ENCODE data around the gene EEF2KMT. TPM values are rescaled to one million over a fixed set of nuclear protein-coding genes. Genes with fewer than 3 reads are reported as not detected.
"Not testable (repeated sequence)": the region's sequence is repeated elsewhere in the genome, so short reads cannot be mapped to it uniquely, and the experiment has no call there.

Gene EEF2KMT
- total RNA-seq, 1 experiment from 2014 or later: 10.4 TPM

- BruUV-seq (replicated peaks): TSS peak; percentile 66
- H3K27ac ChIP-seq; H3K9me2 ChIP-seq (ENCODE audit: insufficient read depth); CTCF ChIA-PET; H3F3A ChIP-seq (ENCODE audit: insufficient read depth, low read depth); H3K4me1 ChIP-seq (replicated peaks; ENCODE audit: insufficient read depth); H3K36me3 ChIP-seq (ENCODE audit: low read depth); H4K20me1 ChIP-seq (ENCODE audit: insufficient read depth); H3K27me3 ChIP-seq (ENCODE audit: insufficient read depth, low read depth); H3K9me3 ChIP-seq (ENCODE audit: insufficient read depth, low read depth); H3K79me2 ChIP-seq (ENCODE audit: low read depth): not testable (repeated sequence)
- intact Hi-C loops (cut with micrococcal nuclease; ENCODE audit: unreplicated experiment): loop anchor here (5.0 to 10.0 kb wide), 4 partner anchors 140 to 592 kb away; partner anchors contain the start of gene SEC14L5
- Histone ChIP-seq H2AFZ (0 out of 2 replicates have a peak overlapping the region, but pooled peaks have one; percentile 66), H3K4me2 (peak overlapping the region; percentile 81), H3K4me3 (peak overlapping the region; percentile 92)
- peak in 1 of 2 experiments; percentile 25 for DNase-seq
- POLR2A ChIA-PET (ENCODE audit: unreplicated experiment): interaction anchor here (0.6 kb wide), 1 partner anchor 304 kb away, joined by 13 read pairs; no protein-coding TSS in a partner anchor
Observed at GRCh38 chr16:5097061-5097469, 530 bp downstream of the EEF2KMT start.

DNA sequence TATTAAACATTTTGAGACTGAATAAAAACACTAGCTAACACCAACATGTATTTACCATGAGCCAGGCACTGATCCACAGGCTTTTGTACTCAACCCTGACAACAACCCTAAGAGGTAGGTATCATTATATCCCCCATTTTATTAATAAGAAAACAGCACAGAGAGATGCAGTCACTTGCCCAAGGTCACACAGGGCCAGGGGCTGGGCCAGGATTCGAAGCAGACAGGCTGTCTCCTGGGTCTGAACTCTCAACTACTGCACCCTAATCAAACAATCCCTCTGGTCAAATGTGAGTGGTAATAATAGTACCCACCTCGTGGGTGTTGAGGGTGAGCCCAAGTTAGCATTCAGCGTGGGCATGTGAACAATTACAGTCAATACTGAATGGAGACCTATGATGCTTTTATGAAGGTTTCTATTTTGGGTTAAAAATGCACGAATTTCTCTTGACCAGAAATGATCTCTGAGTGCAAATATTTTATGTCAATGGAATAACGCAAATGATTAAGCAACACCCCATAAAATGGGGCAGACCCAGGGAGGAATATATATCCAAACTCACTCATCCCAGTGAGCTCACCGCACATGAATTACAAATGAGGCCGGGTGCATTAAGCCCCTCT lies 1.0 kb downstream of the EEF2KMT start:
- H3K36me3 ChIP-seq (ENCODE audit: low read depth); CTCF ChIA-PET; H3K27me3 ChIP-seq (ENCODE audit: insufficient read depth, low read depth); H2AFZ ChIP-seq; BruUV-seq (replicated peaks); H3K9me3 ChIP-seq (ENCODE audit: insufficient read depth, low read depth); H4K20me1 ChIP-seq (ENCODE audit: insufficient read depth); H3K9me2 ChIP-seq (ENCODE audit: insufficient read depth); H3K27ac ChIP-seq; H3K79me2 ChIP-seq (ENCODE audit: low read depth); H3K4me1 ChIP-seq (replicated peaks; ENCODE audit: insufficient read depth); H3F3A ChIP-seq (ENCODE audit: insufficient read depth, low read depth); DNase-seq: not testable (repeated sequence)
- Histone ChIP-seq H3K4me2 (peak overlapping the region; percentile 81), H3K4me3 (peak overlapping the region; percentile 92)
- POLR2A ChIA-PET (ENCODE audit: unreplicated experiment): interaction anchor here (0.6 kb wide), 1 partner anchor 304 kb away, joined by 13 read pairs; no protein-coding TSS in a partner anchor
- intact Hi-C loops (cut with micrococcal nuclease; ENCODE audit: unreplicated experiment): loop anchor here (5.0 to 10.0 kb wide), 4 partner anchors 139 to 592 kb away; partner anchors contain the start of gene SEC14L5

- peak overlapping the region; percentile 11; the same call in 1 of the 2 replicates for H3K4me2 ChIP-seq
- BruUV-seq (replicated peaks); H4K20me1 ChIP-seq (ENCODE audit: insufficient read depth); H3K27me3 ChIP-seq (ENCODE audit: insufficient read depth, low read depth); POLR2A ChIA-PET (ENCODE audit: unreplicated experiment); CTCF ChIA-PET; H2AFZ ChIP-seq; H3K27ac ChIP-seq; H3K36me3 ChIP-seq (ENCODE audit: low read depth); H3K9me3 ChIP-seq (ENCODE audit: insufficient read depth, low read depth); H3K79me2 ChIP-seq (ENCODE audit: low read depth); H3K4me3 ChIP-seq; H3K9me2 ChIP-seq (ENCODE audit: insufficient read depth); H3F3A ChIP-seq (ENCODE audit: insufficient read depth, low read depth); H3K4me1 ChIP-seq (replicated peaks; ENCODE audit: insufficient read depth): not testable (repeated sequence)
- intact Hi-C loops (cut with micrococcal nuclease; ENCODE audit: unreplicated experiment): loop anchor here (5.0 to 10.0 kb wide), 4 partner anchors 138 to 590 kb away; partner anchors contain the start of gene SEC14L5
- peak in 1 of 2 experiments; percentile 32 for DNase-seq
Observed at GRCh38 chr16:5095145-5095830, 2.3 kb downstream of the EEF2KMT start.

DNA sequence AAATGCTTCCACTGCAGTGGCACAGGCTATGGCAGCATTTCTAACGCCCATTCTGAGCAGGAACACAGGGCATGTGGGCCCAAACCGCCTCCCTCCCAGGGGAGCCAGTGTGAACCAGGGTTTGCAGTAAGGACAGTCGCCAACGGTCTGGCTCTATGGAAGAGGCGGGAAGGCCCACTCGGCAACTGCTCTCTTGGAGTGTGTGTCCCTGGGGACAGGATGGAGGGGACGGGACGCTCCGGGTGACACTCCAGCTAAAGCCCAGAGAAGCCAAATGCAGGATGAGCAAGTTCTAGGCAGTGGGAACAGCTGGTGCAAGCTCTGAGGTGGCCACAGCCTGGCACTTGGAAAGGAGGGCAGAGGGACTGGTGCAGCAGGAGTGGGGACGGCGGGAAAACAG lies 3.8 kb downstream of the EEF2KMT start:
- intact Hi-C loops (cut with micrococcal nuclease; ENCODE audit: unreplicated experiment): loop anchor here (10.0 kb wide), 2 partner anchors 409 to 589 kb away; no protein-coding TSS in a partner anchor
- CTCF ChIA-PET: not testable (repeated sequence)

GRCh38 chr16:5093081-5093480 lies 4.5 kb downstream of the EEF2KMT start:
- H3F3A ChIP-seq (ENCODE audit: insufficient read depth, low read depth); H3K27ac ChIP-seq; H3K79me2 ChIP-seq (ENCODE audit: low read depth); H3K9me2 ChIP-seq (ENCODE audit: insufficient read depth); CTCF ChIA-PET; POLR2A ChIA-PET (ENCODE audit: unreplicated experiment); H3K4me2 ChIP-seq; H3K4me1 ChIP-seq (replicated peaks; ENCODE audit: insufficient read depth); H3K4me3 ChIP-seq; H3K9me3 ChIP-seq (ENCODE audit: insufficient read depth, low read depth); H3K27me3 ChIP-seq (ENCODE audit: insufficient read depth, low read depth); DNase-seq; H4K20me1 ChIP-seq (ENCODE audit: insufficient read depth); H3K36me3 ChIP-seq (ENCODE audit: low read depth); H2AFZ ChIP-seq; BruUV-seq (replicated peaks): not testable (repeated sequence)
- intact Hi-C loops (cut with micrococcal nuclease; ENCODE audit: unreplicated experiment): loop anchor here (10.0 kb wide), 2 partner anchors 408 to 588 kb away; no protein-coding TSS in a partner anchor

More for the DNA sequence above, 3.8 kb downstream of the EEF2KMT start:
- H3K27me3 ChIP-seq (ENCODE audit: insufficient read depth, low read depth); H3K36me3 ChIP-seq (ENCODE audit: low read depth); BruUV-seq (replicated peaks); H3K27ac ChIP-seq; H4K20me1 ChIP-seq (ENCODE audit: insufficient read depth); H3K9me2 ChIP-seq (ENCODE audit: insufficient read depth); H3K4me2 ChIP-seq; DNase-seq; POLR2A ChIA-PET (ENCODE audit: unreplicated experiment); H3K9me3 ChIP-seq (ENCODE audit: insufficient read depth, low read depth); H3F3A ChIP-seq (ENCODE audit: insufficient read depth, low read depth); H3K79me2 ChIP-seq (ENCODE audit: low read depth); H3K4me3 ChIP-seq; H2AFZ ChIP-seq; H3K4me1 ChIP-seq (replicated peaks; ENCODE audit: insufficient read depth): not testable (repeated sequence)

DNA sequence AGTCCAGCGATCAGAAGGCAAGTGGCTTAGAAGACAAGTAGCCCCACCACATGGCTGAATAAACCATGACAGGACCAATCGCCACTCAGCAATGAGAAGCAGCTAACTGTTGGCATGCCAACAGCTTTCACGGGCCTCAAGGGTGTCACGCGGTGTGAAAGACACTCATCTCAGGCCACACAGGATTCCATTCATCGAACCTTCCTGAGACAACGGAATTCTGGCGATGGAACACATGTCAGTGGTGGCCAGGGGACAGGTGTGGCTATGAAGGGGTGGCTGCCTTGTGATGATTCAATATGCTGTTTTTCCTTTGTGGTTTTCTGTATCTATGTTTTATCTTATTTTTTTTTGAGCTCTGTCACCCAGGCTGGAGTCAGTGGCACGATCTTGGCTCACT lies 7.0 kb downstream of the EEF2KMT start:
- H3K9me2 ChIP-seq (ENCODE audit: insufficient read depth); BruUV-seq (replicated peaks); H3F3A ChIP-seq (ENCODE audit: insufficient read depth, low read depth); H3K27me3 ChIP-seq (ENCODE audit: insufficient read depth, low read depth); H3K4me2 ChIP-seq; H3K79me2 ChIP-seq (ENCODE audit: low read depth); H3K4me3 ChIP-seq; POLR2A ChIA-PET (ENCODE audit: unreplicated experiment); H3K9me3 ChIP-seq (ENCODE audit: insufficient read depth, low read depth); H2AFZ ChIP-seq; H3K36me3 ChIP-seq (ENCODE audit: low read depth); CTCF ChIA-PET; H3K4me1 ChIP-seq (replicated peaks; ENCODE audit: insufficient read depth); H3K27ac ChIP-seq; DNase-seq; H4K20me1 ChIP-seq (ENCODE audit: insufficient read depth): not testable (repeated sequence)
- intact Hi-C loops (cut with micrococcal nuclease; ENCODE audit: unreplicated experiment): loop anchor here (10.0 kb wide), 2 partner anchors 406 to 586 kb away; no protein-coding TSS in a partner anchor

- H3K9me3 ChIP-seq (ENCODE audit: insufficient read depth, low read depth); H3K4me3 ChIP-seq; H3K36me3 ChIP-seq (ENCODE audit: low read depth); BruUV-seq (replicated peaks); H3K27me3 ChIP-seq (ENCODE audit: insufficient read depth, low read depth); DNase-seq; POLR2A ChIA-PET (ENCODE audit: unreplicated experiment); H3K4me2 ChIP-seq; H3K9me2 ChIP-seq (ENCODE audit: insufficient read depth); H3K27ac ChIP-seq; CTCF ChIA-PET; H4K20me1 ChIP-seq (ENCODE audit: insufficient read depth); H3K4me1 ChIP-seq (replicated peaks; ENCODE audit: insufficient read depth); H3F3A ChIP-seq (ENCODE audit: insufficient read depth, low read depth); H2AFZ ChIP-seq; H3K79me2 ChIP-seq (ENCODE audit: low read depth): not testable (repeated sequence)
- intact Hi-C loops (cut with micrococcal nuclease; ENCODE audit: unreplicated experiment): loop anchor here (10.0 kb wide), 2 partner anchors 405 to 585 kb away; no protein-coding TSS in a partner anchor
Observed at GRCh38 chr16:5089911-5090555, 7.6 kb downstream of the EEF2KMT start.
